Measurements from ENCODE around the gene RAE1. TPM values are rescaled to one million over a fixed set of nuclear protein-coding genes. Genes with fewer than 3 reads are reported as not detected.

RAE1 gene
- total RNA-seq, 1 experiment from 2014 or later, result 34.5 TPM

- no peaks in the 10 kb centered on the region for H3K27me3 ChIP-seq (ENCODE audit: control insufficient read depth, insufficient read depth, low read length)
- BruUV-seq (replicated peaks), result TSS peak; percentile 73
- H3K9me3 ChIP-seq (ENCODE audit: control insufficient read depth, insufficient read depth, low read depth, low read length), result no peaks in the 10 kb centered on the region
- no peak overlapping the region for H3K4me3 ChIP-seq (ENCODE audit: low read depth in 2 of 2, low read length in 2 of 2)
- TF ChIP-seq TCF7L2 (IDR thresholded peaks at IDR 0.05; ENCODE audit: low read depth, low read length) (no peak), REST (IDR thresholded peaks at IDR 0.05; ENCODE audit: insufficient read depth in 1 of 2, low read depth in 2 of 2, low read length in 1 of 2) (no peak), SIN3A (IDR thresholded peaks at IDR 0.05; ENCODE audit: borderline replicate concordance, insufficient read depth, low read depth, low read length) (no peak), POLR2AphosphoS5 (IDR thresholded peaks at IDR 0.05; ENCODE audit: low read depth, low read length) (no peak), CTCF (IDR thresholded peaks at IDR 0.05) (no peak)
- ATAC-seq (no peak), DNase-seq (ENCODE audit: low read depth, low spot score) (no peak)
- no peaks in the 10 kb centered on the region for H3K36me3 ChIP-seq (ENCODE audit: control insufficient read depth, insufficient read depth, low read length)
- ChIA-PET CTCF (no interaction called here), POLR2A (interaction anchor here (0.6 kb wide), 1 partner anchor 24 kb away, joined by 6 read pairs; no protein-coding TSS in a partner anchor)
- intact Hi-C loops (cut with micrococcal nuclease; ENCODE audit: unreplicated experiment), result no loop called here
- no peaks in the 10 kb centered on the region for H3K4me1 ChIP-seq (ENCODE audit: control insufficient read depth, insufficient read depth, low read length)
- in situ Hi-C loops (cut with HindIII; ENCODE audit: low pct_unique_long_range_greater_than_20kb, low sequenced_read_pairs), result no loop called here
- H3K27ac ChIP-seq (ENCODE audit: low read length), result no peak overlapping the region
Measured at GRCh38 chr20:57408131-57408530, 57.1 kb downstream of the RAE1 start.

GRCh38 chr20:57408536-57409233 lies 57.6 kb downstream of the RAE1 start:
- no TSS peak for BruUV-seq (replicated peaks)
- no peaks in the 10 kb centered on the region for H3K27me3 ChIP-seq (ENCODE audit: control insufficient read depth, insufficient read depth, low read length)
- no peaks in the 10 kb centered on the region for H3K36me3 ChIP-seq (ENCODE audit: control insufficient read depth, insufficient read depth, low read length)
- no peak for DNase-seq (ENCODE audit: low read depth, low spot score)
- CTCF ChIA-PET, result no interaction called here
- no peaks in the 10 kb centered on the region for H3K4me1 ChIP-seq (ENCODE audit: control insufficient read depth, insufficient read depth, low read length)
- TF ChIP-seq REST (IDR thresholded peaks at IDR 0.05; ENCODE audit: insufficient read depth in 1 of 2, low read depth in 2 of 2, low read length in 1 of 2) (no peak), TCF7L2 (IDR thresholded peaks at IDR 0.05; ENCODE audit: low read depth, low read length) (no peak), CTCF (IDR thresholded peaks at IDR 0.05) (no peak), POLR2AphosphoS5 (IDR thresholded peaks at IDR 0.05; ENCODE audit: low read depth, low read length) (no peak), SIN3A (IDR thresholded peaks at IDR 0.05; ENCODE audit: borderline replicate concordance, insufficient read depth, low read depth, low read length) (no peak)
- intact Hi-C loops (cut with micrococcal nuclease; ENCODE audit: unreplicated experiment) (no loop called here), in situ Hi-C loops (cut with HindIII; ENCODE audit: low pct_unique_long_range_greater_than_20kb, low sequenced_read_pairs) (no loop called here)
- ATAC-seq, result no peak
- H3K9me3 ChIP-seq (ENCODE audit: control insufficient read depth, insufficient read depth, low read depth, low read length), result no peaks in the 10 kb centered on the region
- H3K4me3 ChIP-seq (ENCODE audit: low read depth in 2 of 2, low read length in 2 of 2), result no peak overlapping the region
- no peak overlapping the region for H3K27ac ChIP-seq (ENCODE audit: low read length)
- POLR2A ChIA-PET, result no interaction called here
